GM12878 (cell line): ENCODE measurements around the gene KIF3A. TPM values are rescaled to one million over a fixed set of nuclear protein-coding genes. Genes with fewer than 3 reads are reported as not detected.

Source experiments
- ATAC-seq: fragments of 200-7000 bp; cut with Tn5 transposase; 3 replicates; pipeline ENCODE4 v1.9.1; 2020; ENCODE audit warnings: mild to moderate bottlenecking, moderate library complexity
- BruUV-seq: library from RNA; stranded (reverse); fragments of 400-500 nt; replicated peaks from 2 replicates; lab custom pipeline; 2021; lab: Mats Ljungman, UMichigan
- CTCF ChIA-PET: fragments of 300-600 bp; sonication (Branson Sonifier 250); formaldehyde crosslinking; extraction: SDS; loops from one replicate; lab custom pipeline; 2021; ENCODE audit warnings: inconsistent platforms; lab: Yijun Ruan, JAX
- POLR2A ChIA-PET: fragments of 350-600 bp; formaldehyde crosslinking; extraction: SDS; loops from one replicate; lab custom pipeline; 2021; ENCODE audit warnings: inconsistent platforms; lab: Charles Lee
- RAD21 ChIA-PET: fragments of 300-600 bp; sonication (Branson Sonifier 250); formaldehyde crosslinking; loops from one replicate; lab custom pipeline; 2023; ENCODE audit warnings: antibody characterized with exemption; ENCODE audit not compliant: unreplicated experiment; lab: Charles Lee
- SMC1A ChIA-PET: fragments of 300-600 bp; sonication (Branson Sonifier 250); formaldehyde crosslinking; loops from one replicate; lab custom pipeline; 2023; ENCODE audit not compliant: unreplicated experiment, uncharacterized antibody; lab: Charles Lee
- DNase-seq: peaks from one replicate; pipeline ENCODE4 v3.0.0-alpha.2; 2011; ENCODE audit warnings: low read depth, low spot score
- FAIRE-seq: peaks from 3 replicates; lab custom pipeline; 2011; peaks lifted over from hg19 to GRCh38; lab: Jason Lieb, UNC
- H2AFZ ChIP-seq: 2 replicates; pipeline ENCODE4 v1.6.0; 2011; ENCODE audit warnings: low read depth, low read length, control low read depth; ENCODE audit not compliant: control insufficient read depth
- H3K27ac ChIP-seq: 2 replicates; pipeline ENCODE4 v1.5.1; 2011; ENCODE audit warnings: control low read depth; ENCODE audit not compliant: control insufficient read depth, insufficient read depth
- H3K27me3 ChIP-seq, 2 experiments: replicated peaks in 1 of 2; 2 replicates each; pipeline versions ENCODE4 v1.6.0 to v1.6.1; 2011; ENCODE audit warnings: low read length in 1 of 2; ENCODE audit not compliant: control insufficient read depth in 2 of 2, insufficient read depth in 2 of 2
- H3K36me3 ChIP-seq, 2 experiments: 2 replicates each; pipeline ENCODE4 v1.5.1; 2011; ENCODE audit warnings: low read length in 1 of 2; ENCODE audit not compliant: control insufficient read depth in 2 of 2, insufficient read depth in 2 of 2
- H3K4me1 ChIP-seq: 2 replicates; pipeline ENCODE4 v1.6.1; 2011; ENCODE audit warnings: mild to moderate bottlenecking, low read length, moderate library complexity, mixed read lengths; ENCODE audit not compliant: control insufficient read depth, insufficient read depth
- H3K4me2 ChIP-seq: 2 replicates; pipeline ENCODE4 v1.6.0; 2011; ENCODE audit warnings: control low read depth; ENCODE audit not compliant: control insufficient read depth, insufficient read depth
- H3K4me3 ChIP-seq: fragments of 200-600 bp; sonication (generic); 2 replicates; pipeline ENCODE4 v1.5.1; 2016
- H3K79me2 ChIP-seq: 2 replicates; pipeline ENCODE4 v1.6.0; 2011; ENCODE audit warnings: low read length; ENCODE audit not compliant: control insufficient read depth, insufficient read depth
- H3K9ac ChIP-seq: 2 replicates; pipeline ENCODE4 v1.8.0; 2011; ENCODE audit warnings: low read length, control low read depth, mixed read lengths; ENCODE audit not compliant: control insufficient read depth, insufficient read depth
- H3K9me3 ChIP-seq: replicated peaks from 3 replicates; pipeline ENCODE4 v1.5.1; 2011; ENCODE audit warnings: mild to moderate bottlenecking, low read length; ENCODE audit not compliant: control insufficient read depth, insufficient read depth
- H4K20me1 ChIP-seq: 2 replicates; pipeline ENCODE4 v1.6.0; 2011; ENCODE audit not compliant: control insufficient read depth, insufficient read depth
- ATF7 ChIP-seq: fragments of 450-650 bp; IDR thresholded peaks from 2 replicates; pipeline ENCODE4 v1.6.1; 2016; ENCODE audit warnings: low read depth, mild to moderate bottlenecking
- HDAC6 ChIP-seq: fragments of 200-600 bp; sonication (generic); IDR thresholded peaks from one replicate; pipeline ENCODE4 v1.8.0; 2017; ENCODE audit warnings: antibody characterized with exemption; ENCODE audit not compliant: unreplicated experiment
- MEF2A ChIP-seq: IDR thresholded peaks from 2 replicates; pipeline ENCODE4 v1.6.1; 2011; ENCODE audit warnings: low read depth, mild to moderate bottlenecking, low read length, moderate library complexity; ENCODE audit not compliant: insufficient read depth
- MYB ChIP-seq: fragments of 150-350 bp; IDR thresholded peaks from 2 replicates; pipeline ENCODE4 v1.6.1; 2014; ENCODE audit warnings: mild to moderate bottlenecking, low read depth, low read length, borderline replicate concordance
- NFXL1 ChIP-seq: fragments of 450-650 bp; IDR thresholded peaks from 2 replicates; pipeline ENCODE4 v1.6.1; 2017; ENCODE audit warnings: antibody characterized with exemption, mild to moderate bottlenecking, borderline replicate concordance
- NR2C1 ChIP-seq: fragments of 450-650 bp; IDR thresholded peaks from 2 replicates; pipeline ENCODE4 v1.6.1; 2017; ENCODE audit warnings: antibody characterized with exemption, mild to moderate bottlenecking, moderate library complexity
- NRF1 ChIP-seq: conservative IDR thresholded peaks from 2 replicates; pipeline ENCODE4 v1.6.1; 2011; ENCODE audit warnings: mild to moderate bottlenecking, low read depth, low read length, improper control_type of control experiment
- POLR2A ChIP-seq: IDR thresholded peaks from 2 replicates; pipeline ENCODE4 v1.6.1; 2011; ENCODE audit warnings: low read depth, mild to moderate bottlenecking, low read length
- SPI1 ChIP-seq: IDR thresholded peaks from 2 replicates; pipeline ENCODE4 v1.6.1; 2011; ENCODE audit warnings: low read depth, mild to moderate bottlenecking, low read length, moderate library complexity, borderline replicate concordance; ENCODE audit not compliant: insufficient read depth
- SUZ12 ChIP-seq: fragments of 200-600 bp; sonication (generic); IDR thresholded peaks from one replicate; pipeline ENCODE4 v1.6.1; 2018; ENCODE audit warnings: antibody characterized with exemption, mild to moderate bottlenecking; ENCODE audit not compliant: unreplicated experiment
- TBL1XR1 ChIP-seq: IDR thresholded peaks from 2 replicates; pipeline ENCODE4 v1.6.1; 2012; ENCODE audit warnings: low read depth, low read length, improper control_type of control experiment
- ZNF217 ChIP-seq: fragments of 450-650 bp; IDR thresholded peaks from 2 replicates; pipeline ENCODE4 v1.6.1; 2017; ENCODE audit warnings: antibody characterized with exemption, mild to moderate bottlenecking
- WGBS: methylation state at CpG from one replicate; pipeline ENCODE4 v1.1.6; 2016; ENCODE audit warnings: low lambda C conversion rate; ENCODE audit not compliant: insufficient replicate concordance, insufficient coverage; ENCODE audit errors: missing lambda C conversion rate; 5-methylcytosine and 5-hydroxymethylcytosine counted together
- in situ Hi-C: fragments of 300-500 bp; cut with MboI; formaldehyde crosslinking; loops from 9 replicates; pipeline ENCODE4 v1.14.3; 2018; ENCODE audit warnings: mixed read lengths
- intact Hi-C: fragments of 100-400 bp; cut with micrococcal nuclease; formaldehyde crosslinking; loops from one replicate; pipeline ENCODE4 v1.14.2; 2022; ENCODE audit not compliant: unreplicated experiment
- polyA plus RNA-seq, 11 experiments: library from polyadenylated mRNA; depleted of rRNA in 4 of 11; unstranded in 6 of 11; stranded (reverse) in 5 of 11; fragments of >200 nt; fragmentation: Nextera tagmentation in 4 of 11; fragmentation: Illumina TruSeq in 1 of 11; extraction: Ambion mirVana in 4 of 11; extraction: Trizol in 1 of 11; gene quantifications; 1 replicate in 1 of 11; 2 replicates in 10 of 11; pipeline versions ENCODE4 v1.2.1 to v1.2.3, GENCODE V29; 2011 to 2016; ENCODE audit warnings: inconsistent platforms in 2 of 11, missing spikeins in 2 of 11, low read depth in 1 of 11
- total RNA-seq, 4 experiments: library from RNA; depleted of rRNA in 3 of 4; stranded (reverse); fragments of >200 nt in 3 of 4; fragmentation: Illumina TruSeq in 1 of 4; extraction: Trizol in 1 of 4; gene quantifications; 2 replicates each; pipeline versions ENCODE4 v1.2.1 to v1.2.3, GENCODE V29; 2013 to 2021
- TF ChIP-seq, protein P1 (sequence below): IDR thresholded peaks from 2 replicates; pipeline ENCODE4 v1.6.1; 2011; ENCODE audit warnings: borderline replicate concordance, low read depth, mild to moderate bottlenecking, moderate library complexity, low read length; ENCODE audit not compliant: insufficient read depth, poor library complexity, severe bottlenecking

The KIF3A gene
- total and polyA plus RNA-seq, 10 of the 15 experiments (the other 5 are each of a cell fraction or from before 2014, with no cell fraction given): 2.7 to 36.5 (median 10.0) TPM

- TF ChIP-seq HDAC6: no peak
- TF ChIP-seq MEF2A: no peak
- TF ChIP-seq NRF1: no peak
- TF ChIP-seq ZNF217: no peak
These were observed 26.1 kb upstream of the KIF3A start (continued) for GRCh38 chr5:132763181-132764036.

DNA sequence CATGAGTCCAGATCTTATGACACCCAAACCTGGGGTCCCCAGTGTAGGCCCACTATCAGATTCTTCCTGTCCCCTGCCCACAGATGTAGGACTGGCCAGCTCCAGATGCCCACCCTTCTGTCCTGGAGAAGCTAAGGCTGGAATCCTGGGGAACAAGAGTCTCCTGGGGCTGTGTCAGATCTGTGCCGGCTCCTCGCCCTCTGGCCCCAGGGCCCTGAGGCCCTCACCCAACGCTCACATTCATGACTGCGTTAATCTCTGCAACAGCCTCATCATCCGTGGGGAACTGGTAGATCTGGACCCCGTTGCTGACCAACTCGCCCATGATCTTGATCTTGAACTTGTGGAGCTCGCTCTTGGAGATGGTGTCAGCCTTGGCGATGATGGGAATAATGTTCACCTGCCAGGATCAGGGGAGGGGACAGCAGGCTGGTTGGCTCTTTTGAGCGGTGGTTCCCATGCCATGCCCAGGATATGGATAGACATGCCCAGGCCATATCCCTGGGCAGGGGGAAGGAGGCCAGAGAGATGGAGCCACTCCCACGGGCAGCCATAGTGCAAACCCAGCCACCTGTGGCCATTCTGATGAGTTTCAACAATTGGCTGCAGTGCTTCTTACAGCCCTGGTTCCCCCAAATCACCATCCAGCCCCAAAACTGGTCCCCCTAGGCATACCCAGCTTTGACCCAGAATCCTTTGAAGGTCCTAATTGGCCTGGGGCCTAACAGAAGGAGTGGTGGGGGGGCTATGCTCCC lies 25.1 kb upstream of the KIF3A start:
- no peak for TF ChIP-seq MYB
- no peak for TF ChIP-seq SUZ12
- TF ChIP-seq POLR2A: no peak
- no peak for TF ChIP-seq HDAC6
- TF ChIP-seq ATF7: no peak
- no peak for TF ChIP-seq SPI1
- no peak for TF ChIP-seq NFXL1
- no peak for TF ChIP-seq TBL1XR1
- TF ChIP-seq, protein P1, sequence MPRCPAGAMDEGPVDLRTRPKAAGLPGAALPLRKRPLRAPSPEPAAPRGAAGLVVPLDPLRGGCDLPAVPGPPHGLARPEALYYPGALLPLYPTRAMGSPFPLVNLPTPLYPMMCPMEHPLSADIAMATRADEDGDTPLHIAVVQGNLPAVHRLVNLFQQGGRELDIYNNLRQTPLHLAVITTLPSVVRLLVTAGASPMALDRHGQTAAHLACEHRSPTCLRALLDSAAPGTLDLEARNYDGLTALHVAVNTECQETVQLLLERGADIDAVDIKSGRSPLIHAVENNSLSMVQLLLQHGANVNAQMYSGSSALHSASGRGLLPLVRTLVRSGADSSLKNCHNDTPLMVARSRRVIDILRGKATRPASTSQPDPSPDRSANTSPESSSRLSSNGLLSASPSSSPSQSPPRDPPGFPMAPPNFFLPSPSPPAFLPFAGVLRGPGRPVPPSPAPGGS: no peak
- no peak for TF ChIP-seq NR2C1
- intact Hi-C loops: no loop called here
- no peak for DNase-seq
- 89% methylated on average over 11 of the region's 11 CpGs for WGBS
- BruUV-seq: no TSS peak
- no peak overlapping the region for H3K9ac ChIP-seq
- ChIA-PET SMC1A (interaction anchor here (0.6 to 2.0 kb wide), 3 partner anchors 8 to 59 kb away, joined by 3 to 7 read pairs (median 3); no protein-coding TSS in a partner anchor), RAD21 (no interaction called here), POLR2A (no interaction called here), CTCF (interaction anchor here (0.8 to 1.2 kb wide), 3 partner anchors 9 to 57 kb away, joined by 3 to 4 read pairs (median 3); no protein-coding TSS in a partner anchor)
- H3K27me3 ChIP-seq: no peaks in the 10 kb centered on the region
- H3K9me3 ChIP-seq: no peaks in the 10 kb centered on the region
- H3K4me2 ChIP-seq: no peak overlapping the region
- no peaks in the 10 kb centered on the region for H4K20me1 ChIP-seq
- H3K27ac ChIP-seq: no peak overlapping the region
- in situ Hi-C loops: no loop called here
- no peak for ATAC-seq
- no peak overlapping the region for H2AFZ ChIP-seq
- peaks cover 6 to 25% of the 10 kb centered on the region in 2 experiments for H3K36me3 ChIP-seq
- H3K4me3 ChIP-seq: no peak overlapping the region
- no peaks in the 10 kb centered on the region for H3K4me1 ChIP-seq
- H3K79me2 ChIP-seq: no peaks in the 10 kb centered on the region
- no peak for FAIRE-seq
